SK-N-SH treated with all-trans-retinoic acid at 6 μM for 48 hours (cell line): ENCODE results near the gene TTLL8.

Experiments used
- ATAC-seq: fragments of 200-7000 bp; cut with Tn5 transposase; 3 replicates; pipeline ENCODE4 v1.9.1; 2020; ENCODE audit warnings: mild to moderate bottlenecking, moderate library complexity
- ARNTL ChIP-seq: fragments of 450-650 bp; formaldehyde crosslinking; IDR thresholded peaks from 2 replicates; pipeline ENCODE4 v1.5.0; 2020; ENCODE audit warnings: low read depth, mild to moderate bottlenecking, moderate library complexity, borderline replicate concordance
- CREB5 ChIP-seq: fragments of 250-450 bp; sonication (Bioruptor Pico); IDR thresholded peaks from 2 replicates; pipeline ENCODE4 v1.5.1; 2020; ENCODE audit warnings: low read depth, mild to moderate bottlenecking, moderate library complexity
- CSDC2 ChIP-seq: fragments of 250-450 bp; sonication (Bioruptor Pico); IDR thresholded peaks from 2 replicates; pipeline ENCODE4 v1.5.0; 2020; ENCODE audit warnings: mild to moderate bottlenecking, moderate library complexity
- CSRNP3 ChIP-seq: fragments of 250-450 bp; sonication (Bioruptor Pico); IDR thresholded peaks from 2 replicates; pipeline ENCODE4 v1.5.1; 2021; ENCODE audit warnings: mild to moderate bottlenecking, moderate library complexity
- ESRRG ChIP-seq: fragments of 250-450 bp; sonication (Bioruptor Pico); IDR thresholded peaks from 2 replicates; pipeline ENCODE4 v1.6.1; 2021; ENCODE audit warnings: mild to moderate bottlenecking
- ISL1 ChIP-seq: fragments of 250-450 bp; sonication (Bioruptor Pico); IDR thresholded peaks from 2 replicates; pipeline ENCODE4 v2.1.2; 2022; ENCODE audit warnings: mild to moderate bottlenecking, moderate library complexity
- OSR1 ChIP-seq: fragments of 250-450 bp; sonication (Bioruptor Pico); IDR thresholded peaks from 2 replicates; pipeline ENCODE4 v1.8.0; 2022; ENCODE audit warnings: moderate library complexity, mild to moderate bottlenecking, inconsistent platforms
- PATZ1 ChIP-seq: fragments of 250-450 bp; sonication (Bioruptor Pico); IDR thresholded peaks from 2 replicates; pipeline ENCODE4 v1.8.0; 2020; ENCODE audit warnings: mild to moderate bottlenecking, moderate library complexity, borderline replicate concordance
- POU6F1 ChIP-seq: fragments of 250-450 bp; sonication (Bioruptor Pico); IDR thresholded peaks from 2 replicates; pipeline ENCODE4 v1.8.0; 2021; ENCODE audit warnings: low read depth, mild to moderate bottlenecking, moderate library complexity, borderline replicate concordance
- PPARA ChIP-seq: fragments of 250-450 bp; sonication (Bioruptor Pico); IDR thresholded peaks from 2 replicates; pipeline ENCODE4 v1.5.0; 2020; ENCODE audit warnings: mild to moderate bottlenecking, borderline replicate concordance
- RARB ChIP-seq: fragments of 250-450 bp; sonication (Bioruptor Pico); IDR thresholded peaks from 2 replicates; pipeline ENCODE4 v1.8.0; 2021; ENCODE audit warnings: mild to moderate bottlenecking, moderate library complexity
- SNAI2 ChIP-seq: fragments of 250-450 bp; sonication (Bioruptor Pico); IDR thresholded peaks from 2 replicates; pipeline ENCODE4 v1.5.0; 2020; ENCODE audit warnings: mild to moderate bottlenecking, moderate library complexity
- TCF4 ChIP-seq: fragments of 250-450 bp; sonication (Bioruptor Pico); IDR thresholded peaks from 2 replicates; pipeline ENCODE4 v1.8.0; 2021; ENCODE audit warnings: mild to moderate bottlenecking, moderate library complexity, borderline replicate concordance
- TOX ChIP-seq: fragments of 250-450 bp; sonication (Bioruptor Pico); IDR thresholded peaks from 2 replicates; pipeline ENCODE4 v1.8.0; 2021; ENCODE audit warnings: mild to moderate bottlenecking, moderate library complexity, borderline replicate concordance
- TSHZ2 ChIP-seq: fragments of 250-450 bp; sonication (Bioruptor Pico); IDR thresholded peaks from 2 replicates; pipeline ENCODE4 v1.5.0; 2020; ENCODE audit warnings: mild to moderate bottlenecking, moderate library complexity
- ZC3H10 ChIP-seq: fragments of 250-450 bp; sonication (Bioruptor Pico); IDR thresholded peaks from 2 replicates; pipeline ENCODE4 v1.5.1; 2021; ENCODE audit warnings: mild to moderate bottlenecking, moderate library complexity
- ZFP3 ChIP-seq: fragments of 250-450 bp; sonication (Bioruptor Pico); IDR thresholded peaks from 2 replicates; pipeline ENCODE4 v1.5.0; 2020; ENCODE audit warnings: mild to moderate bottlenecking, moderate library complexity
- ZFP30 ChIP-seq: fragments of 450-650 bp; formaldehyde crosslinking; IDR thresholded peaks from 2 replicates; pipeline ENCODE4 v1.5.0; 2022; ENCODE audit warnings: mild to moderate bottlenecking, moderate library complexity
- ZNF565 ChIP-seq: fragments of 450-650 bp; formaldehyde crosslinking; conservative IDR thresholded peaks from 2 replicates; pipeline ENCODE4 v1.5.0; 2020; ENCODE audit warnings: low read depth, mild to moderate bottlenecking, moderate library complexity
- ZNF70 ChIP-seq: fragments of 450-650 bp; formaldehyde crosslinking; IDR thresholded peaks from 2 replicates; pipeline ENCODE4 v1.5.0; 2020; ENCODE audit warnings: mild to moderate bottlenecking, moderate library complexity
- ZNF8 ChIP-seq: fragments of 450-650 bp; formaldehyde crosslinking; IDR thresholded peaks from 2 replicates; pipeline ENCODE4 v1.5.0; 2020; ENCODE audit warnings: mild to moderate bottlenecking, moderate library complexity

The TTLL8 gene

GRCh38 chr22:49994361-49995040, 63.6 kb downstream of the TTLL8 start:
- TF ChIP-seq ZNF8 (CRISPR knock-in tag) (no peak), ARNTL (CRISPR knock-in tag) (no peak), CSDC2 (CRISPR knock-in tag) (no peak), SNAI2 (CRISPR knock-in tag) (no peak), ISL1 (no peak)
- no peak for ATAC-seq

- TF ChIP-seq ZNF565 (CRISPR knock-in tag) (no peak), SNAI2 (CRISPR knock-in tag) (no peak), RARB (CRISPR knock-in tag) (no peak), PATZ1 (CRISPR knock-in tag) (no peak), CSRNP3 (CRISPR knock-in tag) (no peak), CSDC2 (CRISPR knock-in tag) (no peak), TSHZ2 (CRISPR knock-in tag) (no peak), PPARA (CRISPR knock-in tag) (no peak), TOX (no peak), ZC3H10 (CRISPR knock-in tag) (no peak), TCF4 (CRISPR knock-in tag) (no peak)
- peak; percentile 19; the same call in 2 of the 3 replicates for ATAC-seq
Measured at GRCh38 chr22:49993649-49994360, 64.3 kb downstream of the TTLL8 start.

- no peak for TF ChIP-seq CREB5 (CRISPR knock-in tag)
- no peak for TF ChIP-seq SNAI2 (CRISPR knock-in tag)
- TF ChIP-seq ESRRG (CRISPR knock-in tag) = no peak
- TF ChIP-seq ISL1 = no peak
- TF ChIP-seq, all 23 proteins: peak for 0
- peak; percentile 94 for ATAC-seq
Measured at GRCh38 chr22:49992921-49993648, 65.0 kb downstream of the TTLL8 start.

GRCh38 chr22:49991907-49992533, 66.1 kb downstream of the TTLL8 start:
- ATAC-seq = no peak
- TF ChIP-seq ZNF565 (CRISPR knock-in tag) = no peak
- no peak for TF ChIP-seq OSR1 (CRISPR knock-in tag)
- no peak for TF ChIP-seq TOX
- no peak for TF ChIP-seq RARB (CRISPR knock-in tag)
- no peak for TF ChIP-seq ZNF70 (CRISPR knock-in tag)
- no peak for TF ChIP-seq ZFP3 (CRISPR knock-in tag)
- no peak for TF ChIP-seq SNAI2 (CRISPR knock-in tag)
- no peak for TF ChIP-seq TCF4 (CRISPR knock-in tag)
- no peak for TF ChIP-seq POU6F1 (CRISPR knock-in tag)
- no peak for TF ChIP-seq ISL1
- TF ChIP-seq ZFP30 (CRISPR knock-in tag) = no peak
- TF ChIP-seq ZC3H10 (CRISPR knock-in tag) = no peak
- no peak for TF ChIP-seq PPARA (CRISPR knock-in tag)
- TF ChIP-seq ARNTL (CRISPR knock-in tag) = no peak
- TF ChIP-seq PATZ1 (CRISPR knock-in tag) = no peak
- no peak for TF ChIP-seq ZNF8 (CRISPR knock-in tag)
